T follicular helper cell (primary cell): ENCODE data around the gene METTL1.

Experiments
- DNase-seq: peaks from one replicate; pipeline ENCODE4 v3.0.0-alpha.2; 2020; ENCODE audit warnings: low read depth

METTL1 gene

GRCh38 chr12:57737467-57738460 lies 34.1 kb downstream of the METTL1 start:
- no peak for DNase-seq

- DNase-seq, result no peak
These were observed 35.0 kb downstream of the METTL1 start for GRCh38 chr12:57736741-57737466.

GRCh38 chr12:57735952-57736740 lies 35.8 kb downstream of the METTL1 start:
- no peak for DNase-seq

GRCh38 chr12:57735198-57735855 lies 36.6 kb downstream of the METTL1 start:
- DNase-seq, result no peak

GRCh38 chr12:57734591-57734990 lies 37.3 kb downstream of the METTL1 start:
- DNase-seq, result no peak

GRCh38 chr12:57733928-57734327 lies 38.0 kb downstream of the METTL1 start:
- no peak for DNase-seq

GRCh38 chr12:57732726-57733593 lies 38.9 kb downstream of the METTL1 start:
- no peak for DNase-seq

GRCh38 chr12:57732270-57732669 lies 39.6 kb downstream of the METTL1 start:
- no peak for DNase-seq

- no peak for DNase-seq
These were observed 40.4 kb downstream of the METTL1 start for GRCh38 chr12:57731411-57732080.

- DNase-seq, result no peak
These were observed 41.4 kb downstream of the METTL1 start for GRCh38 chr12:57730336-57731067.

GRCh38 chr12:57729321-57729844 lies 42.5 kb downstream of the METTL1 start:
- DNase-seq, result no peak

- no peak for DNase-seq
These were observed 44.0 kb downstream of the METTL1 start for GRCh38 chr12:57727758-57728395.

GRCh38 chr12:57726884-57727757 lies 44.8 kb downstream of the METTL1 start:
- no peak for DNase-seq

GRCh38 chr12:57726151-57726883 lies 45.6 kb downstream of the METTL1 start:
- DNase-seq, result no peak

- no peak for DNase-seq
These were observed 46.1 kb downstream of the METTL1 start for GRCh38 chr12:57725851-57726150.

GRCh38 chr12:57724936-57725740 lies 46.8 kb downstream of the METTL1 start:
- no peak for DNase-seq
